HepG2 (cell line): ENCODE measurements around the gene SYVN1. TPM values are rescaled to one million over a fixed set of nuclear protein-coding genes. Genes with fewer than 3 reads are reported as not detected.

Experiments
- ATAC-seq: fragments of 200-7000 bp; cut with Tn5 transposase; 3 replicates; pipeline ENCODE4 v1.9.1; 2020; ENCODE audit warnings: mild to moderate bottlenecking, moderate library complexity
- BruUV-seq: library from RNA; stranded (reverse); fragments of 400-500 nt; replicated peaks from 2 replicates; lab custom pipeline; 2021; lab: Mats Ljungman, UMichigan
- CTCF ChIA-PET: fragments of 300-600 bp; formaldehyde crosslinking; extraction: SDS; loops from one replicate; lab custom pipeline; 2021; ENCODE audit warnings: low total read pairs, inconsistent platforms, low intra/inter-chr PET ratio; lab: Yijun Ruan, JAX
- POLR2A ChIA-PET: fragments of 350-600 bp; sonication (Branson Sonifier 250); formaldehyde crosslinking; loops from one replicate; lab custom pipeline; 2020; ENCODE audit warnings: antibody characterized with exemption, inconsistent platforms; lab: Yijun Ruan, JAX
- DNase-seq: peaks from one replicate; pipeline ENCODE4 v3.0.0-alpha.2; 2015; ENCODE audit warnings: low spot score
- FAIRE-seq: peaks from 3 replicates; lab custom pipeline; 2011; peaks lifted over from hg19 to GRCh38; lab: Jason Lieb, UNC
- H2AFZ ChIP-seq: one replicate; pipeline ENCODE4 v1.6.1; 2011; ENCODE audit warnings: low read length, inconsistent platforms
- H3K27ac ChIP-seq: fragments of 300-600 bp; 3 replicates; pipeline ENCODE4 v1.8.0; 2011; ENCODE audit warnings: mixed run types, mild to moderate bottlenecking, mixed read lengths, low read length, inconsistent platforms; ENCODE audit not compliant: insufficient read depth; ENCODE audit errors: extremely low read length
- H3K27me3 ChIP-seq, 2 experiments: fragments of 200-600 bp in 1 of 2; 2 replicates in 1 of 2; 3 replicates in 1 of 2; pipeline versions ENCODE4 v1.6.0 to v1.8.0; 2011; ENCODE audit warnings: low read length in 2 of 2, mild to moderate bottlenecking in 2 of 2, moderate library complexity in 2 of 2, inconsistent platforms in 1 of 2; ENCODE audit not compliant: insufficient read depth in 2 of 2, control insufficient read depth in 1 of 2
- H3K36me3 ChIP-seq, 2 experiments: fragments of 200-600 bp in 1 of 2; replicated peaks in 1 of 2; 2 replicates in 1 of 2; 3 replicates in 1 of 2; pipeline versions ENCODE4 v1.5.1 to v1.8.0; 2011; ENCODE audit warnings: low read length in 2 of 2, inconsistent platforms in 1 of 2; ENCODE audit not compliant: insufficient read depth in 2 of 2, control insufficient read depth in 1 of 2
- H3K4me1 ChIP-seq: 2 replicates; pipeline ENCODE4 v1.5.1; 2012; ENCODE audit warnings: low read length, inconsistent platforms; ENCODE audit not compliant: insufficient read depth
- H3K4me2 ChIP-seq: 2 replicates; pipeline ENCODE4 v1.6.0; 2011; ENCODE audit warnings: low read depth, low read length, inconsistent platforms
- H3K4me3 ChIP-seq, 3 experiments: fragments of 200-600 bp in 1 of 3; sonication (generic), shearing (Covaris generic) in 1 of 3; replicated peaks in 1 of 3; 2 replicates each; pipeline ENCODE4 v1.5.1; 2011 to 2016; ENCODE audit warnings: low read length in 3 of 3, inconsistent platforms in 2 of 3, low read depth in 2 of 3, mild to moderate bottlenecking in 2 of 3, control low read depth in 1 of 3, mixed read lengths in 1 of 3; ENCODE audit not compliant: insufficient read depth in 1 of 3
- H3K79me2 ChIP-seq: one replicate; pipeline ENCODE4 v1.6.1; 2011; ENCODE audit warnings: low read length, inconsistent platforms; ENCODE audit not compliant: insufficient read depth
- H3K9ac ChIP-seq: 2 replicates; pipeline ENCODE4 v1.6.0; 2011; ENCODE audit warnings: mild to moderate bottlenecking, low read depth, low read length, inconsistent platforms; ENCODE audit not compliant: insufficient read depth
- H3K9me3 ChIP-seq: 2 replicates; pipeline ENCODE4 v1.5.1; 2012; ENCODE audit warnings: mild to moderate bottlenecking, low read length
- H4K20me1 ChIP-seq: 2 replicates; pipeline ENCODE4 v1.6.0; 2011; ENCODE audit warnings: inconsistent platforms, mild to moderate bottlenecking, low read length, moderate library complexity; ENCODE audit not compliant: insufficient read depth
- ADNP ChIP-seq: sonication (generic); formaldehyde crosslinking; IDR thresholded peaks from 2 replicates; pipeline ENCODE4 v1.4.0; 2020; ENCODE audit warnings: missing genetic modification reagents
- HHEX ChIP-seq: IDR thresholded peaks from 2 replicates; pipeline ENCODE4 v1.6.1; 2016; ENCODE audit warnings: control low read depth
- KMT2B ChIP-seq: IDR thresholded peaks from 2 replicates; pipeline ENCODE4 v1.6.1; 2016; ENCODE audit warnings: missing genetic modification reagents, missing compliant biosample characterization
- MXI1 ChIP-seq: IDR thresholded peaks from 3 replicates; pipeline ENCODE4 v1.6.1; 2012; ENCODE audit warnings: low read depth, low read length, inconsistent platforms, borderline replicate concordance
- NFE2L2 ChIP-seq: fragments of 150-350 bp; IDR thresholded peaks from 2 replicates; pipeline ENCODE4 v1.6.1; 2014; ENCODE audit warnings: low read length
- RAD21 ChIP-seq: fragments of 450-650 bp; formaldehyde crosslinking; IDR thresholded peaks from 2 replicates; pipeline ENCODE4 v1.5.0; 2020; ENCODE audit warnings: mild to moderate bottlenecking
- ZKSCAN1 ChIP-seq: fragments of 150-350 bp; IDR thresholded peaks from 2 replicates; pipeline ENCODE4 v1.6.1; 2014; ENCODE audit warnings: low read length
- ZNF280B ChIP-seq: sonication (generic); formaldehyde crosslinking; IDR thresholded peaks from 2 replicates; pipeline ENCODE4 v1.5.0; 2020; ENCODE audit warnings: missing genetic modification reagents, mild to moderate bottlenecking, borderline replicate concordance
- ZNF660 ChIP-seq: sonication (generic); formaldehyde crosslinking; IDR thresholded peaks from 2 replicates; pipeline ENCODE4 v1.5.1; 2020; ENCODE audit warnings: mild to moderate bottlenecking, low read depth, missing genetic modification reagents, borderline replicate concordance
- WGBS: methylation state at CpG from one replicate; pipeline ENCODE4 v1.1.6; 2017; ENCODE audit warnings: low lambda C conversion rate; 5-methylcytosine and 5-hydroxymethylcytosine counted together
- in situ Hi-C: cut with HindIII; loops from 2 replicates; pipeline ENCODE4 v1.10.0; 2017; ENCODE audit warnings: low pct_unique_long_range_greater_than_20kb; ENCODE audit not compliant: extremely low pct_ligation_motif_present
- intact Hi-C: fragments of 100-400 bp; cut with micrococcal nuclease; formaldehyde crosslinking; loops from one replicate; pipeline ENCODE4 v1.10.0; 2022; ENCODE audit not compliant: unreplicated experiment
- polyA plus RNA-seq, 8 experiments: library from polyadenylated mRNA; depleted of rRNA in 3 of 8; stranded (reverse) in 7 of 8; unstranded in 1 of 8; fragments of >200 nt; fragmentation: Illumina TruSeq in 4 of 8; extraction: Trizol in 4 of 8; gene quantifications; 2 replicates each; pipeline versions ENCODE4 v1.2.1 to v1.2.3, GENCODE V29; 2011 to 2016; ENCODE audit warnings: low read depth in 4 of 8, missing spikeins in 1 of 8, mixed read lengths in 1 of 8; ENCODE audit not compliant: insufficient read depth in 1 of 8
- total RNA-seq, 5 experiments: library from RNA; depleted of rRNA; stranded (reverse); fragments of >200 nt; fragmentation: Illumina TruSeq; extraction: Trizol; gene quantifications; 2 replicates each; pipeline ENCODE4 v1.2.3, GENCODE V29; 2016; ENCODE audit warnings: low read depth in 1 of 5
- TF ChIP-seq, protein P1 (sequence below): sonication (generic); formaldehyde crosslinking; IDR thresholded peaks from 2 replicates; pipeline ENCODE4 v1.4.0; 2020; ENCODE audit warnings: mild to moderate bottlenecking, missing genetic modification reagents
- TF ChIP-seq, protein P2 (sequence below): fragments of 450-650 bp; IDR thresholded peaks from 2 replicates; pipeline ENCODE4 v1.6.1; 2017; ENCODE audit warnings: mild to moderate bottlenecking

Gene SYVN1
- total and polyA plus RNA-seq, 2 of the 13 experiments (the other 11 are each of a cell fraction or from before 2014, with no cell fraction given), result 10.3 to 22.5 TPM

- TF ChIP-seq ZNF280B (CRISPR knock-in tag) (no peak), NFE2L2 (no peak), KMT2B (CRISPR knock-in tag) (no peak), MXI1 (no peak)
- TF ChIP-seq, protein P1, sequence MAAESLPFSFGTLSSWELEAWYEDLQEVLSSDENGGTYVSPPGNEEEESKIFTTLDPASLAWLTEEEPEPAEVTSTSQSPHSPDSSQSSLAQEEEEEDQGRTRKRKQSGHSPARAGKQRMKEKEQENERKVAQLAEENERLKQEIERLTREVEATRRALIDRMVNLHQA (CRISPR knock-in tag), result no peak
Observed at GRCh38 chr11:65102142-65103095, 31.9 kb downstream of the SYVN1 start (continued).

GRCh38 chr11:65100674-65101350 is 33.5 kb downstream of the SYVN1 start:
- no peak for FAIRE-seq
- no TSS peak for BruUV-seq
- ChIA-PET POLR2A (interaction anchor here (0.7 to 8.1 kb wide), 2 partner anchors 10 to 11 kb away, joined by 3 to 86 read pairs; partner anchors contain the start of gene TM7SF2), CTCF (no interaction called here)
- no peak overlapping the region for H3K4me2 ChIP-seq
- 95% methylated on average over 6 of the region's 6 CpGs for WGBS
- peaks cover 3 to 12% of the 10 kb centered on the region in 2 experiments; a peak in 3 of 5 replicates for H3K36me3 ChIP-seq
- no peaks in the 10 kb centered on the region for H3K9me3 ChIP-seq
- H2AFZ ChIP-seq, result no peak overlapping the region
- no peaks in the 10 kb centered on the region for H4K20me1 ChIP-seq
- no peak for ATAC-seq
- no peak overlapping the region for H3K9ac ChIP-seq
- H3K27me3 ChIP-seq, result no peaks in the 10 kb centered on the region; a peak in 1 of 5 replicates
- H3K4me1 ChIP-seq, result peaks cover 13% of the 10 kb centered on the region
- intact Hi-C loops, result no loop called here
- H3K79me2 ChIP-seq, result peaks cover 5% of the 10 kb centered on the region
- H3K27ac ChIP-seq, result no peak overlapping the region
- no peak for DNase-seq
- in situ Hi-C loops, result no loop called here
- no peak overlapping the region for H3K4me3 ChIP-seq
- TF ChIP-seq HHEX (no peak), ADNP (no peak), ZKSCAN1 (no peak), ZNF660 (CRISPR knock-in tag) (no peak), RAD21 (CRISPR knock-in tag) (no peak)
- TF ChIP-seq, protein P2, sequence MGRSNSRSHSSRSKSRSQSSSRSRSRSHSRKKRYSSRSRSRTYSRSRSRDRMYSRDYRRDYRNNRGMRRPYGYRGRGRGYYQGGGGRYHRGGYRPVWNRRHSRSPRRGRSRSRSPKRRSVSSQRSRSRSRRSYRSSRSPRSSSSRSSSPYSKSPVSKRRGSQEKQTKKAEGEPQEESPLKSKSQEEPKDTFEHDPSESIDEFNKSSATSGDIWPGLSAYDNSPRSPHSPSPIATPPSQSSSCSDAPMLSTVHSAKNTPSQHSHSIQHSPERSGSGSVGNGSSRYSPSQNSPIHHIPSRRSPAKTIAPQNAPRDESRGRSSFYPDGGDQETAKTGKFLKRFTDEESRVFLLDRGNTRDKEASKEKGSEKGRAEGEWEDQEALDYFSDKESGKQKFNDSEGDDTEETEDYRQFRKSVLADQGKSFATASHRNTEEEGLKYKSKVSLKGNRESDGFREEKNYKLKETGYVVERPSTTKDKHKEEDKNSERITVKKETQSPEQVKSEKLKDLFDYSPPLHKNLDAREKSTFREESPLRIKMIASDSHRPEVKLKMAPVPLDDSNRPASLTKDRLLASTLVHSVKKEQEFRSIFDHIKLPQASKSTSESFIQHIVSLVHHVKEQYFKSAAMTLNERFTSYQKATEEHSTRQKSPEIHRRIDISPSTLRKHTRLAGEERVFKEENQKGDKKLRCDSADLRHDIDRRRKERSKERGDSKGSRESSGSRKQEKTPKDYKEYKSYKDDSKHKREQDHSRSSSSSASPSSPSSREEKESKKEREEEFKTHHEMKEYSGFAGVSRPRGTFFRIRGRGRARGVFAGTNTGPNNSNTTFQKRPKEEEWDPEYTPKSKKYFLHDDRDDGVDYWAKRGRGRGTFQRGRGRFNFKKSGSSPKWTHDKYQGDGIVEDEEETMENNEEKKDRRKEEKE, result no peak
